HL-60/S4 treated with retinoic acid at 250 ng/mL for 4 days and 3 days (cell line): ENCODE measurements around the gene SMIM14.
"Not testable (repeated sequence)": the region's sequence is repeated elsewhere in the genome, so short reads cannot be mapped to it uniquely, and the experiment has no call there.

ENCODE experiments used
- in situ Hi-C: fragments of 300-500 bp; cut with MboI; formaldehyde crosslinking; loops from 2 replicates; pipeline ENCODE4 v1.7.0; 2022; ENCODE audit warnings: low sequenced_read_pairs

SMIM14 gene

GRCh38 chr4:39541987-39542610, 96.6 kb downstream of the SMIM14 start:
- in situ Hi-C loops: no loop called here

GRCh38 chr4:39539089-39539611, 99.5 kb downstream of the SMIM14 start:
- in situ Hi-C loops: no loop called here

- in situ Hi-C loops: no loop called here
Measured at GRCh38 chr4:39533541-39533940, 105.1 kb downstream of the SMIM14 start.

- in situ Hi-C loops: not testable (repeated sequence)
Measured at GRCh38 chr4:39532237-39532636, 106.4 kb downstream of the SMIM14 start.

- in situ Hi-C loops: no loop called here
Measured at GRCh38 chr4:39530682-39531081, 108.0 kb downstream of the SMIM14 start.

- in situ Hi-C loops: no loop called here
Measured at GRCh38 chr4:39529534-39529933, 109.1 kb downstream of the SMIM14 start.

- in situ Hi-C loops: no loop called here
Measured at GRCh38 chr4:39528061-39528465, 110.6 kb downstream of the SMIM14 start.

GRCh38 chr4:39527296-39528060, 111.2 kb downstream of the SMIM14 start, which contains the start of gene UGDH:
TSS of gene UGDH (minus strand) at chr4:39527439. CDS start at chr4:39521512, 5,927 bp downstream.
- in situ Hi-C loops: no loop called here

GRCh38 chr4:39526765-39527295, 111.8 kb downstream of the SMIM14 start:
- in situ Hi-C loops: no loop called here

- in situ Hi-C loops: no loop called here
Measured at GRCh38 chr4:39525822-39526690, 112.6 kb downstream of the SMIM14 start.

- in situ Hi-C loops: no loop called here
Measured at GRCh38 chr4:39524161-39524957, 114.3 kb downstream of the SMIM14 start.

- in situ Hi-C loops: no loop called here
Measured at GRCh38 chr4:39522068-39522467, 116.6 kb downstream of the SMIM14 start.

GRCh38 chr4:39521253-39521919, 117.3 kb downstream of the SMIM14 start:
- in situ Hi-C loops: no loop called here

GRCh38 chr4:39518484-39518883, 120.2 kb downstream of the SMIM14 start:
- in situ Hi-C loops: no loop called here

- in situ Hi-C loops: no loop called here
Measured at GRCh38 chr4:39516407-39516966, 122.2 kb downstream of the SMIM14 start.

GRCh38 chr4:39515669-39516401, 122.8 kb downstream of the SMIM14 start:
- in situ Hi-C loops: not testable (repeated sequence)

- in situ Hi-C loops: no loop called here
Measured at GRCh38 chr4:39514888-39515401, 123.7 kb downstream of the SMIM14 start.

- in situ Hi-C loops: not testable (repeated sequence)
Measured at GRCh38 chr4:39514266-39514665, 124.4 kb downstream of the SMIM14 start.
